Muscle of leg (tissue), 11 donors: ENCODE measurements around the gene RAB40B. TPM values are rescaled to one million over a fixed set of nuclear protein-coding genes. Genes with fewer than 3 reads are reported as not detected.
"Not testable (repeated sequence)": the region's sequence is repeated elsewhere in the genome, so short reads cannot be mapped to it uniquely, and the experiment has no call there.

ENCODE experiments used
- DNase-seq: peaks from one replicate; pipeline ENCODE4 v3.0.0; 2013
- H3K27ac ChIP-seq: one replicate; pipeline ENCODE4 v1.5.1; 2013; ENCODE audit warnings: mild to moderate bottlenecking, low read length, control low read depth
- H3K27me3 ChIP-seq: one replicate; pipeline ENCODE4 v1.6.1; 2013; ENCODE audit warnings: low read length; ENCODE audit not compliant: control insufficient read depth, insufficient read depth
- H3K36me3 ChIP-seq: one replicate; pipeline ENCODE4 v1.6.1; 2013; ENCODE audit warnings: low read length; ENCODE audit not compliant: control insufficient read depth, insufficient read depth
- H3K4me1 ChIP-seq: one replicate; pipeline ENCODE4 v1.6.1; 2013; ENCODE audit warnings: low read length; ENCODE audit not compliant: control insufficient read depth, insufficient read depth
- H3K4me3 ChIP-seq: one replicate; pipeline ENCODE4 v1.5.1; 2013; ENCODE audit warnings: low read length, control low read depth
- H3K9me3 ChIP-seq: replicated peaks from 2 replicates; pipeline ENCODE4 v1.6.1; 2013; ENCODE audit warnings: low read depth, low read length; ENCODE audit not compliant: control insufficient read depth
- WGBS: methylation state at CpG from one replicate; pipeline ENCODE4 v1.1.5; 2013; ENCODE audit warnings: missing lambda C conversion rate; ENCODE audit not compliant: insufficient coverage; 5-methylcytosine and 5-hydroxymethylcytosine counted together
- polyA plus RNA-seq, 8 donors: library from polyadenylated mRNA; unstranded; fragments of 120-200 nt; gene quantifications; one replicate each; pipeline versions ENCODE4 v1.2.1 to v1.2.3, GENCODE V29; 2013; ENCODE audit warnings: inconsistent platforms in 1 of 8, low replicate concordance in 1 of 8; ENCODE audit not compliant: insufficient read length in 8 of 8, insufficient read depth in 1 of 8
- total RNA-seq: library from RNA; stranded (reverse); fragments of 120-200 nt; gene quantifications from one replicate; pipeline ENCODE4 v1.2.4, GENCODE V29; 2013

RAB40B gene
- total and polyA plus RNA-seq, 9 donors = 28.2 to 68.2 (median 50.1) TPM

- Histone ChIP-seq H3K9me3 (no peaks in the 10 kb centered on the region), H3K27me3 (no peaks in the 10 kb centered on the region), H3K4me3 (no peak overlapping the region), H3K27ac (peak overlapping the region; percentile 29), H3K36me3 (peaks cover 43% of the 10 kb centered on the region), H3K4me1 (no peaks in the 10 kb centered on the region)
- peak; percentile 39 for DNase-seq
- WGBS = 45% methylated on average over 8 of the region's 15 CpGs
These were observed 43.4 kb downstream of the RAB40B start for GRCh38 chr17:82655038-82655479.

- H3K36me3 ChIP-seq = peaks cover 38% of the 10 kb centered on the region
- not testable (repeated sequence) for H3K9me3 ChIP-seq, H3K4me1 ChIP-seq, H3K27me3 ChIP-seq, DNase-seq, H3K4me3 ChIP-seq
- peak overlapping the region; percentile 29 for H3K27ac ChIP-seq
- 75% methylated on average over 3 of the region's 6 CpGs for WGBS
These were observed 43.9 kb downstream of the RAB40B start for GRCh38 chr17:82654611-82655010.

- Histone ChIP-seq H3K27me3 (no peaks in the 10 kb centered on the region), H3K4me1 (peaks cover 6% of the 10 kb centered on the region), H3K36me3 (peaks cover 31% of the 10 kb centered on the region), H3K9me3 (no peaks in the 10 kb centered on the region), H3K4me3 (no peak overlapping the region), H3K27ac (peak overlapping the region; percentile 29)
- 79% methylated on average over 25 of the region's 30 CpGs for WGBS
- DNase-seq = no peak
These were observed 44.6 kb downstream of the RAB40B start for GRCh38 chr17:82653651-82654528.

- Histone ChIP-seq H3K4me1 (peaks cover 20% of the 10 kb centered on the region), H3K9me3 (no peaks in the 10 kb centered on the region), H3K4me3 (no peak overlapping the region), H3K27me3 (no peaks in the 10 kb centered on the region), H3K36me3 (peaks cover 15% of the 10 kb centered on the region), H3K27ac (no peak overlapping the region)
- 58% methylated on average over 5 of the region's 10 CpGs for WGBS
- no peak for DNase-seq
These were observed 47.8 kb downstream of the RAB40B start for GRCh38 chr17:82650723-82651122.

- Histone ChIP-seq H3K27me3 (no peaks in the 10 kb centered on the region), H3K9me3 (no peaks in the 10 kb centered on the region), H3K4me1 (peaks cover 20% of the 10 kb centered on the region), H3K4me3 (no peak overlapping the region), H3K36me3 (peaks cover 7% of the 10 kb centered on the region), H3K27ac (no peak overlapping the region)
- WGBS = 81% methylated on average over 18 of the region's 22 CpGs
- peak; percentile 40 for DNase-seq
These were observed 48.8 kb downstream of the RAB40B start for GRCh38 chr17:82649501-82650261.

GRCh38 chr17:82648742-82649331 is 49.7 kb downstream of the RAB40B start:
- Histone ChIP-seq H3K4me3 (peak overlapping the region; percentile 37), H3K36me3 (peaks cover 11% of the 10 kb centered on the region), H3K9me3 (no peaks in the 10 kb centered on the region), H3K27ac (peak overlapping the region; percentile 84), H3K4me1 (peaks cover 20% of the 10 kb centered on the region), H3K27me3 (no peaks in the 10 kb centered on the region)
- WGBS = 4% methylated on average over 10 of the region's 37 CpGs
- DNase-seq = peak; percentile 71

- Histone ChIP-seq H3K9me3 (no peaks in the 10 kb centered on the region), H3K4me3 (peak within 1 kb of the TSS; percentile 90), H3K27ac (peak within 1 kb of the TSS; percentile 93), H3K27me3 (no peaks in the 10 kb centered on the region), H3K36me3 (peaks cover 15% of the 10 kb centered on the region), H3K4me1 (peaks cover 20% of the 10 kb centered on the region)
- under 1% methylated on average over 42 of the region's 67 CpGs for WGBS
- peak; percentile 99 for DNase-seq
These were observed 50.3 kb downstream of the RAB40B start, which contains the start of gene WDR45B for GRCh38 chr17:82648165-82648668. WDR45B (minus strand) TSS chr17:82648444; CDS start chr17:82648340, 104 bp downstream.

- Histone ChIP-seq H3K4me3 (peak overlapping the region; percentile 90), H3K4me1 (peaks cover 20% of the 10 kb centered on the region), H3K9me3 (no peaks in the 10 kb centered on the region), H3K27ac (peak overlapping the region; percentile 93), H3K36me3 (peaks cover 19% of the 10 kb centered on the region), H3K27me3 (no peaks in the 10 kb centered on the region)
- peak; percentile 54 for DNase-seq
- WGBS = under 1% methylated on average over 52 of the region's 54 CpGs
These were observed 50.8 kb downstream of the RAB40B start for GRCh38 chr17:82647593-82648164.

GRCh38 chr17:82645516-82645915 is 53.0 kb downstream of the RAB40B start:
- Histone ChIP-seq H3K36me3 (peaks cover 31% of the 10 kb centered on the region), H3K9me3 (no peaks in the 10 kb centered on the region), H3K4me3 (no peak overlapping the region), H3K27ac (no peak overlapping the region), H3K4me1 (peaks cover 20% of the 10 kb centered on the region), H3K27me3 (no peaks in the 10 kb centered on the region)
- DNase-seq = no peak
- WGBS = 91% methylated on average over 3 of the region's 4 CpGs
